SK-N-SH (cell line): ENCODE measurements around the gene GMPR. TPM values are rescaled to one million over a fixed set of nuclear protein-coding genes. Genes with fewer than 3 reads are reported as not detected.

ENCODE experiments used
- CTCF ChIA-PET: fragments of 300-600, 350-600 bp; formaldehyde crosslinking; extraction: SDS; loops from one replicate; lab custom pipeline; 2021; lab: Yijun Ruan, JAX
- POLR2A ChIA-PET: fragments of 350-600 bp; sonication (Branson Sonifier 250); formaldehyde crosslinking; extraction: SDS; loops from one replicate; lab custom pipeline; 2020; ENCODE audit warnings: antibody characterized with exemption, inconsistent platforms; lab: Yijun Ruan, JAX
- DNase-seq: peaks from one replicate; pipeline ENCODE4 v3.0.0; 2012
- H2AFZ ChIP-seq: fragments of 200-600 bp; sonication (generic); 2 replicates; pipeline ENCODE4 v1.8.1; 2016; ENCODE audit warnings: antibody characterized with exemption, mild to moderate bottlenecking, low read depth
- H3F3A ChIP-seq: fragments of 200-600 bp; sonication (generic); replicated peaks from 2 replicates; pipeline ENCODE3; 2016; ENCODE audit warnings: antibody characterized with exemption, mild to moderate bottlenecking; ENCODE audit not compliant: insufficient read depth
- H3K27ac ChIP-seq, 2 experiments: fragments of 200-500 bp in 1 of 2; fragments of 200-600 bp in 1 of 2; sonication (Bioruptor generic) in 1 of 2; sonication (generic), shearing (Covaris generic) in 1 of 2; 2 replicates each; pipeline versions ENCODE4 v1.5.1 to v1.6.1; 2014 to 2016; ENCODE audit warnings: low read depth in 2 of 2, inconsistent platforms in 1 of 2, low read length in 1 of 2, mild to moderate bottlenecking in 1 of 2, mixed read lengths in 1 of 2
- H3K27me3 ChIP-seq: fragments of 200-600 bp; sonication (generic), shearing (Covaris generic); 2 replicates; pipeline ENCODE4 v1.6.1; 2016; ENCODE audit warnings: mixed run types; ENCODE audit not compliant: insufficient read depth
- H3K36me3 ChIP-seq, 2 experiments: fragments of 200-500 bp in 1 of 2; fragments of 200-600 bp in 1 of 2; sonication (Bioruptor generic) in 1 of 2; sonication (generic) in 1 of 2; replicated peaks in 1 of 2; 2 replicates each; pipeline versions ENCODE3 to v1.5.1; 2014 to 2016; ENCODE audit warnings: low read length in 1 of 2, mild to moderate bottlenecking in 1 of 2; ENCODE audit not compliant: insufficient read depth in 2 of 2, control insufficient read depth in 1 of 2
- H3K4me1 ChIP-seq, 2 experiments: fragments of 200-500 bp in 1 of 2; fragments of 200-600 bp in 1 of 2; sonication (Bioruptor generic) in 1 of 2; sonication (generic), shearing (Covaris generic) in 1 of 2; 2 replicates each; pipeline versions ENCODE4 v1.5.1 to v1.6.1; 2014 to 2016; ENCODE audit warnings: low read depth in 1 of 2, low read length in 1 of 2, mixed run types in 1 of 2; ENCODE audit not compliant: insufficient read depth in 2 of 2, control insufficient read depth in 1 of 2
- H3K4me2 ChIP-seq: fragments of 200-600 bp; sonication (generic), shearing (Covaris generic); 2 replicates; pipeline ENCODE4 v1.6.1; 2017; ENCODE audit warnings: mixed run types
- H3K4me3 ChIP-seq, 2 experiments: fragments of 200-500 bp in 1 of 2; fragments of 200-600 bp in 1 of 2; sonication (Bioruptor generic) in 1 of 2; sonication (generic), shearing (Covaris generic) in 1 of 2; 2 replicates each; pipeline versions ENCODE4 v1.5.1 to v1.8.1; 2014 to 2016; ENCODE audit warnings: low read depth in 2 of 2, inconsistent platforms in 1 of 2, low read length in 1 of 2, mild to moderate bottlenecking in 1 of 2, mixed read lengths in 1 of 2, moderate library complexity in 1 of 2
- H3K79me2 ChIP-seq: fragments of 200-600 bp; sonication (generic); 2 replicates; pipeline ENCODE4 v1.8.1; 2017; ENCODE audit warnings: mild to moderate bottlenecking; ENCODE audit not compliant: insufficient read depth
- H3K9ac ChIP-seq: fragments of 200-600 bp; sonication (generic); 2 replicates; pipeline ENCODE4 v1.6.1; 2017; ENCODE audit warnings: mixed run types
- H3K9me2 ChIP-seq: fragments of 200-600 bp; sonication (generic); 2 replicates; pipeline ENCODE4 v1.6.1; 2017; ENCODE audit warnings: mixed run types
- H3K9me3 ChIP-seq: fragments of 200-600 bp; sonication (generic); 2 replicates; pipeline ENCODE4 v1.6.1; 2017; ENCODE audit warnings: mixed run types, mild to moderate bottlenecking, moderate library complexity
- H4K20me1 ChIP-seq: fragments of 200-600 bp; sonication (generic); 2 replicates; pipeline ENCODE4 v1.6.1; 2017; ENCODE audit warnings: mild to moderate bottlenecking, mixed run types; ENCODE audit not compliant: insufficient read depth
- EP300 ChIP-seq, 2 experiments: IDR thresholded peaks; 2 replicates each; pipeline versions ENCODE4 v1.4.0 to v1.6.1; 2012; ENCODE audit warnings: borderline replicate concordance in 1 of 2, low read depth in 1 of 2, low read length in 1 of 2
- EZH2phosphoT487 ChIP-seq: fragments of 200-600 bp; sonication (generic); IDR thresholded peaks from 2 replicates; pipeline ENCODE4 v1.6.1; 2017; ENCODE audit warnings: low read depth, mixed run types, mild to moderate bottlenecking, antibody characterized with exemption, moderate library complexity, borderline replicate concordance
- FOXJ3 ChIP-seq: sonication (generic); formaldehyde crosslinking; IDR thresholded peaks from 2 replicates; pipeline ENCODE4 v1.5.1; 2020; ENCODE audit warnings: mild to moderate bottlenecking, missing genetic modification reagents
- FOXM1 ChIP-seq: IDR thresholded peaks from 2 replicates; pipeline ENCODE4 v1.4.0; 2012; ENCODE audit warnings: low read depth, mild to moderate bottlenecking
- JUND ChIP-seq: IDR thresholded peaks from 2 replicates; pipeline ENCODE4 v1.4.0; 2012
- MEF2A ChIP-seq: IDR thresholded peaks from 2 replicates; pipeline ENCODE4 v1.4.0; 2012; ENCODE audit warnings: low read depth, borderline replicate concordance
- MXI1 ChIP-seq: IDR thresholded peaks from 2 replicates; pipeline ENCODE4 v1.6.1; 2012; ENCODE audit warnings: mild to moderate bottlenecking, low read depth, low read length, improper control_type of control experiment
- NRF1 ChIP-seq: IDR thresholded peaks from 2 replicates; pipeline ENCODE4 v1.6.1; 2012; ENCODE audit warnings: low read depth, mild to moderate bottlenecking, low read length
- POLR2AphosphoS5 ChIP-seq: IDR thresholded peaks from 2 replicates; pipeline ENCODE4 v1.6.1; 2012; ENCODE audit warnings: low read depth, low read length
- RAD21 ChIP-seq: IDR thresholded peaks from 2 replicates; pipeline ENCODE4 v1.6.1; 2012; ENCODE audit warnings: mild to moderate bottlenecking, low read length
- RXRA ChIP-seq: IDR thresholded peaks from 2 replicates; pipeline ENCODE4 v1.4.0; 2012; ENCODE audit warnings: low read depth, mild to moderate bottlenecking, borderline replicate concordance
- SMC3 ChIP-seq: IDR thresholded peaks from 2 replicates; pipeline ENCODE4 v1.6.1; 2012; ENCODE audit warnings: low read depth, low read length, improper control_type of control experiment
- TCF12 ChIP-seq: IDR thresholded peaks from 2 replicates; pipeline ENCODE4 v1.4.0; 2012
- WGBS: methylation state at CpG from one replicate; pipeline ENCODE4 v1.1.6; 2017; ENCODE audit warnings: low lambda C conversion rate; 5-methylcytosine and 5-hydroxymethylcytosine counted together
- polyA plus RNA-seq, 3 experiments: library from polyadenylated mRNA; depleted of rRNA; stranded (reverse); fragments of >200 nt; gene quantifications; 2 replicates each; pipeline ENCODE4 v1.2.3, GENCODE V29; 2012
- TF ChIP-seq, protein P1 (sequence below): IDR thresholded peaks from 2 replicates; pipeline ENCODE4 v1.4.0; 2012; ENCODE audit warnings: low read depth, borderline replicate concordance
- TF ChIP-seq, protein P2 (sequence below): fragments of 150-350 bp; IDR thresholded peaks from 2 replicates; pipeline ENCODE4 v1.6.1; 2017; ENCODE audit warnings: antibody characterized with exemption, low read length, low read depth, borderline replicate concordance
- TF ChIP-seq, protein P3 (sequence below): IDR thresholded peaks from 2 replicates; pipeline ENCODE4 v1.6.1; 2012; ENCODE audit warnings: mild to moderate bottlenecking, low read depth, low read length, moderate library complexity
- TF ChIP-seq, protein P4 (sequence below): IDR thresholded peaks from 2 replicates; pipeline ENCODE4 v1.4.0; 2012; ENCODE audit warnings: low read depth

GMPR gene
- polyA plus RNA-seq, 1 of the 3 experiments (the other 2 are of a cell fraction) = 21.0 TPM

GRCh38 chr6:16228709-16229665 lies 9.4 kb upstream of the GMPR start:
- DNase-seq = no peak
- TF ChIP-seq MEF2A (no peak), SMC3 (no peak), RAD21 (no peak), TCF12 (no peak), RXRA (no peak), MXI1 (no peak), POLR2AphosphoS5 (no peak), EP300 (IDR thresholded peaks at IDR 0.05; ENCODE audit: borderline replicate concordance in 1 of 2, low read depth in 1 of 2, low read length in 1 of 2) (no peak), NRF1 (no peak), EZH2phosphoT487 (no peak), JUND (no peak), FOXJ3 (CRISPR knock-in tag) (no peak), FOXM1 (no peak)
- TF ChIP-seq, protein P1, sequence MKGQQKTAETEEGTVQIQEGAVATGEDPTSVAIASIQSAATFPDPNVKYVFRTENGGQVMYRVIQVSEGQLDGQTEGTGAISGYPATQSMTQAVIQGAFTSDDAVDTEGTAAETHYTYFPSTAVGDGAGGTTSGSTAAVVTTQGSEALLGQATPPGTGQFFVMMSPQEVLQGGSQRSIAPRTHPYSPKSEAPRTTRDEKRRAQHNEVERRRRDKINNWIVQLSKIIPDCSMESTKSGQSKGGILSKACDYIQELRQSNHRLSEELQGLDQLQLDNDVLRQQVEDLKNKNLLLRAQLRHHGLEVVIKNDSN = no peak
- TF ChIP-seq, protein P2, sequence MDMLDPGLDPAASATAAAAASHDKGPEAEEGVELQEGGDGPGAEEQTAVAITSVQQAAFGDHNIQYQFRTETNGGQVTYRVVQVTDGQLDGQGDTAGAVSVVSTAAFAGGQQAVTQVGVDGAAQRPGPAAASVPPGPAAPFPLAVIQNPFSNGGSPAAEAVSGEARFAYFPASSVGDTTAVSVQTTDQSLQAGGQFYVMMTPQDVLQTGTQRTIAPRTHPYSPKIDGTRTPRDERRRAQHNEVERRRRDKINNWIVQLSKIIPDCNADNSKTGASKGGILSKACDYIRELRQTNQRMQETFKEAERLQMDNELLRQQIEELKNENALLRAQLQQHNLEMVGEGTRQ = no peak
- TF ChIP-seq, protein P3, sequence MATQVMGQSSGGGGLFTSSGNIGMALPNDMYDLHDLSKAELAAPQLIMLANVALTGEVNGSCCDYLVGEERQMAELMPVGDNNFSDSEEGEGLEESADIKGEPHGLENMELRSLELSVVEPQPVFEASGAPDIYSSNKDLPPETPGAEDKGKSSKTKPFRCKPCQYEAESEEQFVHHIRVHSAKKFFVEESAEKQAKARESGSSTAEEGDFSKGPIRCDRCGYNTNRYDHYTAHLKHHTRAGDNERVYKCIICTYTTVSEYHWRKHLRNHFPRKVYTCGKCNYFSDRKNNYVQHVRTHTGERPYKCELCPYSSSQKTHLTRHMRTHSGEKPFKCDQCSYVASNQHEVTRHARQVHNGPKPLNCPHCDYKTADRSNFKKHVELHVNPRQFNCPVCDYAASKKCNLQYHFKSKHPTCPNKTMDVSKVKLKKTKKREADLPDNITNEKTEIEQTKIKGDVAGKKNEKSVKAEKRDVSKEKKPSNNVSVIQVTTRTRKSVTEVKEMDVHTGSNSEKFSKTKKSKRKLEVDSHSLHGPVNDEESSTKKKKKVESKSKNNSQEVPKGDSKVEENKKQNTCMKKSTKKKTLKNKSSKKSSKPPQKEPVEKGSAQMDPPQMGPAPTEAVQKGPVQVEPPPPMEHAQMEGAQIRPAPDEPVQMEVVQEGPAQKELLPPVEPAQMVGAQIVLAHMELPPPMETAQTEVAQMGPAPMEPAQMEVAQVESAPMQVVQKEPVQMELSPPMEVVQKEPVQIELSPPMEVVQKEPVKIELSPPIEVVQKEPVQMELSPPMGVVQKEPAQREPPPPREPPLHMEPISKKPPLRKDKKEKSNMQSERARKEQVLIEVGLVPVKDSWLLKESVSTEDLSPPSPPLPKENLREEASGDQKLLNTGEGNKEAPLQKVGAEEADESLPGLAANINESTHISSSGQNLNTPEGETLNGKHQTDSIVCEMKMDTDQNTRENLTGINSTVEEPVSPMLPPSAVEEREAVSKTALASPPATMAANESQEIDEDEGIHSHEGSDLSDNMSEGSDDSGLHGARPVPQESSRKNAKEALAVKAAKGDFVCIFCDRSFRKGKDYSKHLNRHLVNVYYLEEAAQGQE = no peak
- TF ChIP-seq, protein P4, sequence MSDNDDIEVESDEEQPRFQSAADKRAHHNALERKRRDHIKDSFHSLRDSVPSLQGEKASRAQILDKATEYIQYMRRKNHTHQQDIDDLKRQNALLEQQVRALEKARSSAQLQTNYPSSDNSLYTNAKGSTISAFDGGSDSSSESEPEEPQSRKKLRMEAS = no peak
- no peaks in the 10 kb centered on the region for H3F3A ChIP-seq
- ChIA-PET POLR2A (no interaction called here), CTCF (interaction anchor here (0.7 to 2.0 kb wide), 2 partner anchors 9 to 23 kb away, joined by 3 to 7 read pairs; no protein-coding TSS in a partner anchor)
- no peak overlapping the region for H3K4me2 ChIP-seq
- no peak overlapping the region for H3K4me3 ChIP-seq
- H4K20me1 ChIP-seq = no peaks in the 10 kb centered on the region
- 83% methylated on average over 20 of the region's 20 CpGs for WGBS
- H3K27me3 ChIP-seq = no peaks in the 10 kb centered on the region; the same call in 1 of the 2 replicates
- H3K79me2 ChIP-seq = no peaks in the 10 kb centered on the region
- H3K36me3 ChIP-seq = no peaks in the 10 kb centered on the region
- H3K9me3 ChIP-seq = no peaks in the 10 kb centered on the region
- no peak overlapping the region for H2AFZ ChIP-seq
- peaks cover 0 to 10% of the 10 kb centered on the region in 2 experiments; a peak in 1 of 4 replicates for H3K4me1 ChIP-seq
- no peak overlapping the region for H3K9ac ChIP-seq
- no peak overlapping the region for H3K27ac ChIP-seq
- H3K9me2 ChIP-seq = no peaks in the 10 kb centered on the region
